ENCODE measurements around the gene TMEM145.
"Not testable (repeated sequence)": the region's sequence is repeated elsewhere in the genome, so short reads cannot be mapped to it uniquely, and the experiment has no call there.

TMEM145 gene

GRCh38 chr19:42333975-42334696, 21.0 kb downstream of the TMEM145 start:
- no peak overlapping the region for H3K4me3 ChIP-seq (ENCODE audit: low read depth, low read length)

- H3K4me3 ChIP-seq (ENCODE audit: low read depth, low read length): no peak overlapping the region
Measured at GRCh38 chr19:42334697-42335373, 21.7 kb downstream of the TMEM145 start.

- H3K4me3 ChIP-seq (ENCODE audit: low read depth, low read length): no peak overlapping the region
Measured at GRCh38 chr19:42335374-42335936, 22.3 kb downstream of the TMEM145 start.

DNA sequence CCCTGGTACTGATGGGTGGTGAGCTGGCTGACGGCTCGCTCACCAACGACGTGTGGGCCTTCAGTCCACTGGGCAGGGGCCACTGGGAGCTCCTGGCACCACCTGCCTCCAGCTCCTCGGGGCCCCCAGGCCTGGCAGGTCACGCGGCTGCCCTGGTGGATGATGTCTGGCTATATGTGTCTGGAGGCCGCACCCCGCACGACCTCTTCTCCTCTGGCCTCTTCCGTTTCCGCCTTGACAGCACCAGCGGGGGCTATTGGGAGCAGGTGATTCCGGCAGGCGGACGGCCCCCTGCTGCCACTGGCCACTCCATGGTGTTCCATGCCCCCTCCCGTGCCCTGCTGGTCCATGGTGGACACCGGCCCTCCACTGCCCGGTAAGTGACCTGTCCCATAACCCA, 22.9 kb downstream of the TMEM145 start:
- no peak overlapping the region for H3K4me3 ChIP-seq (ENCODE audit: low read depth, low read length)

- H3K4me3 ChIP-seq (ENCODE audit: low read depth, low read length): not testable (repeated sequence)
Measured at GRCh38 chr19:42339126-42339860, 26.2 kb downstream of the TMEM145 start.

DNA sequence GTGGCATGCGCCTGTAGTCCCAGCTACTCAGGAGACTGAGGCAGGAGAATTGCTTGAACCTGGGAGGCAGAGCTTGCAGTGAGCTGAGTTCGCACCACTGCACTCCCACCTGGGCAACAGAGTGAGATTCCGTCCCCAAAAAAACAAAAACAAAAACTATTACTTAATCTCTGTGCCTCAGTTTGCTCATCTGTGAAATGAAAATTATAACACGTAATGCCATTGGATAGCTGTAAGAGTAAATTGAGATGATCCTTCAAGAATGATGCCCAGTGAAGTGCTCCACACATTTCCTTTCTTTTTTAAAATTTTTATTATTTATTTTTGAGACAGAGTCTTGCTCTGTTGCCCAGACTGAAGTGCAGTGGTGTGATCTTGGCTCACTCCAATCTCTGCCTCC, 26.8 kb downstream of the TMEM145 start:
- not testable (repeated sequence) for H3K4me3 ChIP-seq (ENCODE audit: low read depth, low read length)

- no peak overlapping the region for H3K4me3 ChIP-seq (ENCODE audit: low read depth, low read length)
Measured at GRCh38 chr19:42343344-42344110, 30.4 kb downstream of the TMEM145 start.

- H3K4me3 ChIP-seq (ENCODE audit: low read depth, low read length): no peak overlapping the region
Measured at GRCh38 chr19:42344336-42344893, 31.3 kb downstream of the TMEM145 start.

- H3K4me3 ChIP-seq (ENCODE audit: low read depth, low read length): no peak overlapping the region
Measured at GRCh38 chr19:42345191-42345812, 32.2 kb downstream of the TMEM145 start.

GRCh38 chr19:42348211-42348610, 35.1 kb downstream of the TMEM145 start:
- H3K4me3 ChIP-seq (ENCODE audit: low read depth, low read length): no peak overlapping the region

- H3K4me3 ChIP-seq (ENCODE audit: low read depth, low read length): no peak overlapping the region
Measured at GRCh38 chr19:42349378-42350107, 36.4 kb downstream of the TMEM145 start.

- no peak overlapping the region for H3K4me3 ChIP-seq (ENCODE audit: low read depth, low read length)
Measured at GRCh38 chr19:42350417-42350816, 37.3 kb downstream of the TMEM145 start.

GRCh38 chr19:42351079-42351735, 38.1 kb downstream of the TMEM145 start:
- no peak overlapping the region for H3K4me3 ChIP-seq (ENCODE audit: low read depth, low read length)

DNA sequence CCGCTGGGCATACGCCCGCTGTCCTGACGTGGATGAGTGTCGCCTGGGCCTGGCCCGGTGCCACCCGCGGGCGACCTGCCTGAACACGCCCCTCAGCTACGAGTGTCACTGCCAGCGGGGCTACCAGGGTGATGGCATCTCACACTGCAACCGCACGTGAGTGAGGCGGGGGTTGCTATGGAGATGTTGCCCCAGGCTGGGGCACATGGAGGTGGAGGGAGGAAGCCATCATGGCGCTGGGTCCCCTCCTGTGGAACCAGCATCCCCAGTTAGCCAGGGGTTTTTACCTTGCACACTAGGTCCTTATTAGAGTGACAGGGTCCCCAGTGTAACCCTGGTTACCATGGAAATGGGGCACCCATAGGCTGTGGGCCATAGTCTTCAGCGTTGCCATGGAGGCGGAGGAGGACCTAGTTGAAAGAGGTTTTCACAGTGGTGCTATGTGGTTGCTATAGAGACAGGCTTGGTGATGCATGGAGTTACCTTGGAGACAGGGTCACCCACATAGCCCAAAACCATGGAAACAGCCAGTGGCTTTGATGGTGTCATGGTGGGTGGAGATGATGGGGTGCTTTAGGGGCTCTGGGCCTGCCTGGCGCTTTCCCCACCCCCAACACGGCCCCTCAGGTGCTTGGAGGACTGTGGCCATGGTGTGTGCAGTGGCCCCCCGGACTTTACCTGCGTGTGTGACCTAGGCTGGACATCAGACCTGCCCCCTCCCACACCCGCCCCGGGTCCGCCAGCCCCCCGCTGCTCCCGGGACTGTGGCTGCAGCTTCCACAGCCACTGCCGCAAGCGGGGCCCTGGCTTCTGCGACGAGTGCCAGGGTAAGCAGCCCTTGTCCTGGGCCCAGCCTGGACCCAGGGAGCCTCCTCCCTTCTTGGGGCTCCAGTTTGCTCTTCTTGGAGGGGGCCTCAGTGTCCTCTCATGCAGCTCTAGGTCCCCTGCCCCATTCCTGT, 39.5 kb downstream of the TMEM145 start:
- H3K4me3 ChIP-seq (ENCODE audit: low read depth, low read length): no peak overlapping the region

DNA sequence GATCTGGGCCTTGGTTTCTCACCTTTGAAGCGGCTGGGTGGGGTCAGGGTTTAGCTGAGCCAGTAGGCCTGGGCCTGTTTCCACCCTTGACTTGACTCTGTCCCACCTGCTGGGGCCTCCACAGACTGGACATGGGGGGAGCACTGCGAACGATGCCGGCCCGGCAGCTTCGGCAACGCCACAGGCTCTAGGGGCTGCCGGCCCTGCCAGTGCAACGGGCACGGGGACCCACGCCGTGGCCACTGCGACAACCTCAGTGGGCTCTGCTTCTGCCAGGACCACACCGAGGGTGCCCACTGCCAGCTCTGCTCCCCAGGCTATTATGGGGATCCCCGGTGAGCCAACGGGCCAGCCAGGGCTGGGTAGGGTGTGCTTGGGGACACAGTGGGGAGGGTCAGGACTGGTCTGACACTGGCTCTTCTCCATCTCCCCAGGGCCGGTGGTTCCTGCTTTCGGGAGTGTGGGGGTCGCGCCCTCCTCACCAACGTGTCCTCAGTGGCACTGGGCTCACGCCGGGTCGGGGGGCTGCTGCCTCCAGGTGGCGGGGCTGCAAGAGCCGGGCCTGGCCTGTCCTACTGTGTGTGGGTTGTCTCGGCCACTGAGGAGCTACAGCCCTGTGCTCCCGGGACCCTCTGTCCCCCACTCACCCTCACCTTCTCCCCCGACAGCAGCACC, 40.4 kb downstream of the TMEM145 start:
- H3K4me3 ChIP-seq (ENCODE audit: low read depth, low read length): no peak overlapping the region

GRCh38 chr19:42355896-42356295, 42.8 kb downstream of the TMEM145 start:
- no peak overlapping the region for H3K4me3 ChIP-seq (ENCODE audit: low read depth, low read length)

DNA sequence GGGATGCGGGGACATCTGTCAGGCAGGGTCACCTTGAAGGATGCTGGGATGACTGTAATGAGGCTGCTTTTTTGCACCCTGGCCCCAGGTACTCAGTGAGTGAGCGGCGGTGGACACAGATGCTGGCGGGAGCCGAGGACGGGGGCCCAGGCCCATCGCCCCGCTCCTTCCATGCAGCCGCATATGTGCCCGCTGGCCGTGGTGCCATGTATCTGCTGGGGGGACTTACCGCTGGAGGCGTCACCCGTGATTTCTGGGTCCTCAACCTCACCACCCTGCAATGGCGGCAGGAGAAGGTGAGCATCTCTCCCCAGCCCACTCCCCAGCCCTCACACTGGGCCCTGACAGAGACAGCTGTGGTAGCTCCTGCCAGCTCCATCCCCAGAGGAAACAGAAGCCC, 43.6 kb downstream of the TMEM145 start:
- no peak overlapping the region for H3K4me3 ChIP-seq (ENCODE audit: low read depth, low read length)
